ENCODE data around the gene CARD11. TPM values are rescaled to one million over a fixed set of nuclear protein-coding genes. Genes with fewer than 3 reads are reported as not detected.

The CARD11 gene
- total and polyA plus RNA-seq, 12 donors, result 0.61 to 19.3 (median 2.7) TPM

- DNase-seq, result no peak
- WGBS, 4 donors, result 58 to 76% (median 69%) methylated on average over 8 to 18 of the region's 18 CpGs
- TF ChIP-seq CTCF (IDR thresholded peaks at IDR 0.05), result no peak
- no peak for TF ChIP-seq POLR2A (IDR thresholded peaks at IDR 0.05)
These were observed 134.1 kb downstream of the CARD11 start for GRCh38 chr7:2909471-2910039.

GRCh38 chr7:2909043-2909442 lies 134.6 kb downstream of the CARD11 start:
- no peaks in the 10 kb centered on the region for H3K36me3 ChIP-seq (replicated peaks in 1 of 2)
- H3K4me1 ChIP-seq (replicated peaks in 1 of 2), result no peaks in the 10 kb centered on the region
- TF ChIP-seq CTCF (IDR thresholded peaks at IDR 0.05) (no peak), POLR2A (IDR thresholded peaks at IDR 0.05) (no peak)
- WGBS, 4 donors, result 89 to 94% (median 92%) methylated on average over 8 to 17 of the region's 17 CpGs
- no peak for DNase-seq
- no peak overlapping the region for H3K27ac ChIP-seq
- intact Hi-C loops (cut with DNase I), result no loop called here
- no peak overlapping the region for H3K4me3 ChIP-seq
- no peaks in the 10 kb centered on the region for H3K9me3 ChIP-seq (replicated peaks in 1 of 3)
- H3K27me3 ChIP-seq, result no peaks in the 10 kb centered on the region

More at GRCh38 chr7:2909471-2910039, 134.1 kb downstream of the CARD11 start:
- no peaks in the 10 kb centered on the region for H3K9me3 ChIP-seq (replicated peaks in 1 of 3)
- H3K27ac ChIP-seq, result no peak overlapping the region
- no peak overlapping the region for H3K4me3 ChIP-seq
- intact Hi-C loops (cut with DNase I), result no loop called here
- no peaks in the 10 kb centered on the region for H3K4me1 ChIP-seq (replicated peaks in 1 of 2)
- H3K27me3 ChIP-seq, result no peaks in the 10 kb centered on the region
- H3K36me3 ChIP-seq (replicated peaks in 1 of 2), result no peaks in the 10 kb centered on the region

GRCh38 chr7:2908103-2908683 lies 135.5 kb downstream of the CARD11 start:
- no peaks in the 10 kb centered on the region for H3K9me3 ChIP-seq (replicated peaks in 1 of 3)
- no peak overlapping the region for H3K27ac ChIP-seq
- no peaks in the 10 kb centered on the region for H3K27me3 ChIP-seq
- no peaks in the 10 kb centered on the region for H3K4me1 ChIP-seq (replicated peaks in 1 of 2)
- no peaks in the 10 kb centered on the region for H3K36me3 ChIP-seq (replicated peaks in 1 of 2)
- intact Hi-C loops (cut with DNase I), result no loop called here
- H3K4me3 ChIP-seq, result no peak overlapping the region
- TF ChIP-seq POLR2A (IDR thresholded peaks at IDR 0.05) (no peak), CTCF (IDR thresholded peaks at IDR 0.05) (no peak)
- WGBS, 4 donors, result 91 to 96% (median 93%) methylated on average over 17 of the region's 17 CpGs
- no peak for DNase-seq

- intact Hi-C loops (cut with DNase I), result no loop called here
- Histone ChIP-seq H3K4me3 (no peak overlapping the region), H3K4me1 (replicated peaks in 1 of 2) (no peaks in the 10 kb centered on the region), H3K27me3 (no peaks in the 10 kb centered on the region), H3K27ac (no peak overlapping the region), H3K36me3 (replicated peaks in 1 of 2) (no peaks in the 10 kb centered on the region), H3K9me3 (replicated peaks in 1 of 3) (no peaks in the 10 kb centered on the region)
- 82 to 89% (median 87%) methylated on average over 23 to 39 of the region's 39 CpGs for WGBS, 4 donors
- DNase-seq, result no peak
- TF ChIP-seq POLR2A (IDR thresholded peaks at IDR 0.05), result no peak
These were observed 137.3 kb downstream of the CARD11 start for GRCh38 chr7:2906197-2906931.
